WTC11 (cell line): ENCODE results near the gene BEGAIN.

ENCODE experiments used
- ETV6 ChIP-seq: sonication (generic); formaldehyde crosslinking; IDR thresholded peaks from 2 replicates; pipeline ENCODE4 v1.8.1; 2022; ENCODE audit warnings: mild to moderate bottlenecking, missing genetic modification reagents
- ZNF232 ChIP-seq: sonication (generic); formaldehyde crosslinking; IDR thresholded peaks from 2 replicates; pipeline ENCODE4 v1.8.0; 2022; ENCODE audit warnings: mild to moderate bottlenecking, missing genetic modification reagents
- TF ChIP-seq, protein P1 (sequence below): sonication (generic); formaldehyde crosslinking; IDR thresholded peaks from 2 replicates; pipeline ENCODE4 v1.8.1; 2023; ENCODE audit warnings: mild to moderate bottlenecking, missing genetic modification reagents, moderate library complexity
- TF ChIP-seq, protein P2 (sequence below): fragments of 200-600 bp; IDR thresholded peaks from 2 replicates; pipeline ENCODE4 v1.8.0; 2022; ENCODE audit warnings: antibody characterized with exemption
- TF ChIP-seq, protein P3 (sequence below): sonication (generic); formaldehyde crosslinking; IDR thresholded peaks from 2 replicates; pipeline ENCODE4 v1.8.0; 2022; ENCODE audit warnings: mild to moderate bottlenecking, missing genetic modification reagents

DNA sequence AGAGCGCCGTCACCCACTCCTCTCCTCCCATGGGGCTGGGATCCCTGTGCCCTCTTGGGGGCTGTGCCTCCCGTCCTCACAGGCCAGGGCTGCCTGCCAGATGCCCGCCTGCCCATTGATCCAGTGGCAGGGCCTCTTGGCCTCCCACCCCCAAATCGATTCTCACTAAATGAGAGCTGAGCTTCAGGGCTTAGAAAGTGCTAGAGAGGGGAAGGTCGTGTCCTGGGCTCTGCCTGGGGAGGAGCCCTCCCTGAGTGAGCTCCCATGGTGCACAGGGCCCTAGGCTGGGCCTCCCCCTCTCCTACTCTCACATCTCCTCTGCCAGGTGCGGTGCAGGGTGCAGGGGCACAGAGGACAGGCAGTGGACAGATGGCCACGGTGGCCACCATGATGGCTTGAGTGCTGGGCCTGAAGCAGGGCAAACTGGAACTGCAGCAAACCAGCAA, 9.2 kb downstream of the BEGAIN start:
- TF ChIP-seq ZNF232 (CRISPR knock-in tag) (no peak), ETV6 (CRISPR knock-in tag) (no peak)
- TF ChIP-seq, protein P1, sequence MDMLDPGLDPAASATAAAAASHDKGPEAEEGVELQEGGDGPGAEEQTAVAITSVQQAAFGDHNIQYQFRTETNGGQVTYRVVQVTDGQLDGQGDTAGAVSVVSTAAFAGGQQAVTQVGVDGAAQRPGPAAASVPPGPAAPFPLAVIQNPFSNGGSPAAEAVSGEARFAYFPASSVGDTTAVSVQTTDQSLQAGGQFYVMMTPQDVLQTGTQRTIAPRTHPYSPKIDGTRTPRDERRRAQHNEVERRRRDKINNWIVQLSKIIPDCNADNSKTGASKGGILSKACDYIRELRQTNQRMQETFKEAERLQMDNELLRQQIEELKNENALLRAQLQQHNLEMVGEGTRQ (CRISPR knock-in tag), result no peak
- TF ChIP-seq, protein P2, sequence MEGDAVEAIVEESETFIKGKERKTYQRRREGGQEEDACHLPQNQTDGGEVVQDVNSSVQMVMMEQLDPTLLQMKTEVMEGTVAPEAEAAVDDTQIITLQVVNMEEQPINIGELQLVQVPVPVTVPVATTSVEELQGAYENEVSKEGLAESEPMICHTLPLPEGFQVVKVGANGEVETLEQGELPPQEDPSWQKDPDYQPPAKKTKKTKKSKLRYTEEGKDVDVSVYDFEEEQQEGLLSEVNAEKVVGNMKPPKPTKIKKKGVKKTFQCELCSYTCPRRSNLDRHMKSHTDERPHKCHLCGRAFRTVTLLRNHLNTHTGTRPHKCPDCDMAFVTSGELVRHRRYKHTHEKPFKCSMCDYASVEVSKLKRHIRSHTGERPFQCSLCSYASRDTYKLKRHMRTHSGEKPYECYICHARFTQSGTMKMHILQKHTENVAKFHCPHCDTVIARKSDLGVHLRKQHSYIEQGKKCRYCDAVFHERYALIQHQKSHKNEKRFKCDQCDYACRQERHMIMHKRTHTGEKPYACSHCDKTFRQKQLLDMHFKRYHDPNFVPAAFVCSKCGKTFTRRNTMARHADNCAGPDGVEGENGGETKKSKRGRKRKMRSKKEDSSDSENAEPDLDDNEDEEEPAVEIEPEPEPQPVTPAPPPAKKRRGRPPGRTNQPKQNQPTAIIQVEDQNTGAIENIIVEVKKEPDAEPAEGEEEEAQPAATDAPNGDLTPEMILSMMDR, result no peak
- TF ChIP-seq, protein P3, sequence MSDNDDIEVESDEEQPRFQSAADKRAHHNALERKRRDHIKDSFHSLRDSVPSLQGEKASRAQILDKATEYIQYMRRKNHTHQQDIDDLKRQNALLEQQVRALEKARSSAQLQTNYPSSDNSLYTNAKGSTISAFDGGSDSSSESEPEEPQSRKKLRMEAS (CRISPR knock-in tag), result no peak
